SK-N-MC (cell line): ENCODE measurements around the gene GSG1L.

Experiments used
- EZH2 ChIP-seq: fragments of 200-600 bp; sonication (generic); IDR thresholded peaks from one replicate; pipeline ENCODE4 v1.6.1; 2017; ENCODE audit warnings: antibody characterized with exemption
- FOXP2 ChIP-seq: optimal IDR thresholded peaks from 2 replicates; pipeline ENCODE3; 2011; ENCODE audit warnings: mild to moderate bottlenecking, moderate library complexity; ENCODE audit not compliant: insufficient read depth; ENCODE audit errors: extremely low read length, control extremely low read depth
- POLR2AphosphoS5 ChIP-seq: IDR thresholded peaks from 2 replicates; pipeline ENCODE4 v1.6.1; 2012; ENCODE audit warnings: mild to moderate bottlenecking, low read depth, low read length, borderline replicate concordance

- TF ChIP-seq EZH2 (no peak), POLR2AphosphoS5 (no peak), FOXP2 (no peak)
These were observed 47.0 kb upstream of the GSG1L start for GRCh38 chr16:28110479-28110878.
